Prostate gland (tissue), 2 donors: ENCODE results near the gene DNAJC2.

ENCODE experiments used
- CTCF ChIP-seq, 4 experiments: fragments of 200-600 bp in 2 of 4; fragments of 450-650 bp in 2 of 4; sonication (generic) in 2 of 4; IDR thresholded peaks; 1 replicate in 3 of 4; 2 replicates in 1 of 4; pipeline ENCODE4 v1.5.1; 2016 to 2019; ENCODE audit warnings: antibody characterized with exemption in 4 of 4, mild to moderate bottlenecking in 2 of 4, moderate library complexity in 2 of 4
- POLR2AphosphoS5 ChIP-seq: sonication (generic); formaldehyde crosslinking; IDR thresholded peaks from one replicate; pipeline ENCODE4 v1.6.1; 2017; ENCODE audit warnings: antibody characterized with exemption

- TF ChIP-seq POLR2AphosphoS5 (no peak), CTCF (IDR thresholded peaks at IDR 0.05) (no peak)
These were observed 51.0 kb downstream of the DNAJC2 start for GRCh38 chr7:103293526-103293925.
